ENCODE data around the gene CRTC3.

DNA sequence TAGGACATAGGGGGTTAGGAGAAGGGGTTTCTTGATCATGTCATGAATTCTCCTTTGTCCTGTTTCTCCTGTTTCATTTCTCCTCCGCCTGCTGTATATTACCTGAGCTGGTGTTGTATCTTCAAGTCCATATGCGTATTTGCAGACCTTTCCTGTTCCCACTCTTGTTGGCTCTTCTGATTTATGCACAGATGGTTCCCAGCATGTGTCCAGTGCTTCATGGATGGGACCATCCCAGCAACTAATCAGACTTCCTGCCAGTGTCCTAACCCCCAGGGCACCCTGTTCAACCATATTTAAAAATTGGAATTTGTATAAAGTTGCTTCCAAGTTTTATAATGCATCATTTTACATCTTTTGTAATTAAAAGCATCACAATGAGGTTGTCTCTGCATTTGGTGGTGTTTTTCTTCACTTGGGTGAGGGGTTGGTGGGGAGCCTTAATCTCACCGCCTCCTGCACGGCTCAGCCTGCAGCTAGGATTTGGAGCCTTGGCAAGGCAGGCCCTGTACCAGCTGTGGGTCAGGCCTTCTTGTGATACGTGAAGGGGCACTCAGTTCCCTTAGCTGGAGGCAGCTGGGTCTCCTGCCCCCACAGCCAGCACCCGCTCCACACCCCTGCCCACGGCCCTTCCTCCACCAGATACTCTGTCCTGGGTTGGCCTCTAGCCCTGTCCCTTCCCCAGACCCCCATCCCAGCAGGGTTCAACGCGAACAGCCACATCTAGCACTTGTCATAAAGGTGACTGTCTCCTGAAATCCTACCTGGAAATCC, 115.4 kb downstream of the CRTC3 start:
- TF ChIP-seq, protein P1, sequence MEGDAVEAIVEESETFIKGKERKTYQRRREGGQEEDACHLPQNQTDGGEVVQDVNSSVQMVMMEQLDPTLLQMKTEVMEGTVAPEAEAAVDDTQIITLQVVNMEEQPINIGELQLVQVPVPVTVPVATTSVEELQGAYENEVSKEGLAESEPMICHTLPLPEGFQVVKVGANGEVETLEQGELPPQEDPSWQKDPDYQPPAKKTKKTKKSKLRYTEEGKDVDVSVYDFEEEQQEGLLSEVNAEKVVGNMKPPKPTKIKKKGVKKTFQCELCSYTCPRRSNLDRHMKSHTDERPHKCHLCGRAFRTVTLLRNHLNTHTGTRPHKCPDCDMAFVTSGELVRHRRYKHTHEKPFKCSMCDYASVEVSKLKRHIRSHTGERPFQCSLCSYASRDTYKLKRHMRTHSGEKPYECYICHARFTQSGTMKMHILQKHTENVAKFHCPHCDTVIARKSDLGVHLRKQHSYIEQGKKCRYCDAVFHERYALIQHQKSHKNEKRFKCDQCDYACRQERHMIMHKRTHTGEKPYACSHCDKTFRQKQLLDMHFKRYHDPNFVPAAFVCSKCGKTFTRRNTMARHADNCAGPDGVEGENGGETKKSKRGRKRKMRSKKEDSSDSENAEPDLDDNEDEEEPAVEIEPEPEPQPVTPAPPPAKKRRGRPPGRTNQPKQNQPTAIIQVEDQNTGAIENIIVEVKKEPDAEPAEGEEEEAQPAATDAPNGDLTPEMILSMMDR (conservative IDR thresholded peaks at IDR 0.05; ENCODE audit: low read length): no peak
- no peak for TF ChIP-seq EZH2phosphoT487 (IDR thresholded peaks at IDR 0.05; ENCODE audit: borderline replicate concordance, low read depth, low read length)

All from OCI-LY7 (cell line).